ENCODE results near the gene PTRHD1. TPM values are rescaled to one million over a fixed set of nuclear protein-coding genes. Genes with fewer than 3 reads are reported as not detected.

Gene PTRHD1
- total RNA-seq, 4 donors from 2014 or later = 8.4 to 19.7 (median 14.4) TPM

DNA sequence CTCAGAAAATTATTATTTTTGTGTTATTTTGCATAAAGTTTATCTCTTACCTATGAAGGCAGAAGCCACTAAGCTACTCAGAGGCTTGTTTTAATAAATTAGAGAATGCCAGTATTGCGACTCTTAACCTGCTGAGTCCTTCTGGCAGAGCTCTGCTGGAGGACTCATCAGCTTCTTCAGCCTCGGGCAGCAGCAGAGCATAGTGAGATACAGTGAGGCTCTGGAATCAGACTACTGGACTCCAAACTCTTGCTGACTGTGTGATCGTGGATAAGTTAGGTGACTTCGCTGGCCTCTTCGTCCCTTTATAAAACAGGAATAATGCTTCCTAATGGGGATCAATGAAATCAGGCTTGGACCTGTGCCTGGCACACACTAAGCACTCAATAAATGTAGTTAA lies 1.7 kb downstream of the PTRHD1 start:
- TF ChIP-seq EP300 (IDR thresholded peaks at IDR 0.05) = no peak
- H3K4me3 ChIP-seq = no peak overlapping the region
- no peak overlapping the region for H3K27ac ChIP-seq
- no peaks in the 10 kb centered on the region for H3K27me3 ChIP-seq
- peaks cover 0 to 24% (median 8%) of the 10 kb centered on the region in 4 donors for H3K4me1 ChIP-seq
- 91 to 97% methylated on average over 5 of the region's 5 CpGs for WGBS, 2 donors
- peaks cover 0 to 11% (median 0%) of the 10 kb centered on the region in 3 donors for H3K36me3 ChIP-seq
- H3K9me3 ChIP-seq = no peaks in the 10 kb centered on the region
- no peak for DNase-seq (ENCODE audit: low spot score in 2 of 2)

GRCh38 chr2:24788816-24789215 lies 4.4 kb downstream of the PTRHD1 start:
- no peaks in the 10 kb centered on the region for H3K27me3 ChIP-seq
- no peak overlapping the region for H3K27ac ChIP-seq
- TF ChIP-seq POLR2A (IDR thresholded peaks at IDR 0.05) (no peak), EP300 (IDR thresholded peaks at IDR 0.05) (no peak), CTCF (IDR thresholded peaks at IDR 0.05) (no peak)
- peaks cover 0 to 15% (median 4%) of the 10 kb centered on the region in 4 donors for H3K4me1 ChIP-seq
- WGBS, 2 donors = 62 to 70% methylated on average over 3 of the region's 3 CpGs
- peaks cover 0 to 8% (median 0%) of the 10 kb centered on the region in 3 donors for H3K36me3 ChIP-seq
- DNase-seq (ENCODE audit: low spot score in 2 of 2) = no peak
- no peaks in the 10 kb centered on the region for H3K9me3 ChIP-seq
- no peak overlapping the region for H3K4me3 ChIP-seq

- 53 to 58% methylated on average over 2 of the region's 2 CpGs for WGBS, 2 donors
- Histone ChIP-seq H3K27me3 (no peaks in the 10 kb centered on the region), H3K4me1 (peaks cover 0 to 8% (median 0%) of the 10 kb centered on the region in 4 donors), H3K9me3 (no peaks in the 10 kb centered on the region), H3K4me3 (no peak overlapping the region), H3K36me3 (peaks cover 0 to 8% (median 0%) of the 10 kb centered on the region in 3 donors), H3K27ac (no peak overlapping the region)
- DNase-seq (ENCODE audit: low spot score in 2 of 2) = no peak
- no peak for TF ChIP-seq EP300 (IDR thresholded peaks at IDR 0.05)
- no peak for TF ChIP-seq CTCF (IDR thresholded peaks at IDR 0.05)
- TF ChIP-seq POLR2A (IDR thresholded peaks at IDR 0.05) = no peak
Observed at GRCh38 chr2:24787532-24787931, 5.7 kb downstream of the PTRHD1 start.

GRCh38 chr2:24785671-24786321 lies 7.4 kb downstream of the PTRHD1 start:
- 88 to 91% methylated on average over 6 of the region's 6 CpGs for WGBS, 2 donors
- peak overlapping the region in 1 of 4 donors; percentile 4 for H3K27ac ChIP-seq

GRCh38 chr2:24783641-24784040 lies 9.6 kb downstream of the PTRHD1 start:
- Histone ChIP-seq H3K4me1 (no peaks in the 10 kb centered on the region), H3K27me3 (no peaks in the 10 kb centered on the region), H3K4me3 (no peak overlapping the region), H3K27ac (no peak overlapping the region), H3K36me3 (no peaks in the 10 kb centered on the region), H3K9me3 (no peaks in the 10 kb centered on the region)
- TF ChIP-seq CTCF (IDR thresholded peaks at IDR 0.05) (no peak), EP300 (IDR thresholded peaks at IDR 0.05) (no peak), POLR2A (IDR thresholded peaks at IDR 0.05) (no peak)
- no peak for DNase-seq (ENCODE audit: low spot score in 2 of 2)
- 59% methylated on average over 3 of the region's 3 CpGs for WGBS, 2 donors

More at GRCh38 chr2:24785671-24786321, 7.4 kb downstream of the PTRHD1 start:
- Histone ChIP-seq H3K36me3 (peaks cover 0 to 8% (median 0%) of the 10 kb centered on the region in 3 donors), H3K27me3 (no peaks in the 10 kb centered on the region), H3K4me1 (no peaks in the 10 kb centered on the region), H3K9me3 (no peaks in the 10 kb centered on the region), H3K4me3 (no peak overlapping the region)
- no peak for DNase-seq (ENCODE audit: low spot score in 2 of 2)
- TF ChIP-seq CTCF (IDR thresholded peaks at IDR 0.05) (no peak), POLR2A (IDR thresholded peaks at IDR 0.05) (no peak), EP300 (IDR thresholded peaks at IDR 0.05) (no peak)

Data from tibial nerve (tissue), 4 donors.